ENCODE measurements around the gene POLN.

DNA sequence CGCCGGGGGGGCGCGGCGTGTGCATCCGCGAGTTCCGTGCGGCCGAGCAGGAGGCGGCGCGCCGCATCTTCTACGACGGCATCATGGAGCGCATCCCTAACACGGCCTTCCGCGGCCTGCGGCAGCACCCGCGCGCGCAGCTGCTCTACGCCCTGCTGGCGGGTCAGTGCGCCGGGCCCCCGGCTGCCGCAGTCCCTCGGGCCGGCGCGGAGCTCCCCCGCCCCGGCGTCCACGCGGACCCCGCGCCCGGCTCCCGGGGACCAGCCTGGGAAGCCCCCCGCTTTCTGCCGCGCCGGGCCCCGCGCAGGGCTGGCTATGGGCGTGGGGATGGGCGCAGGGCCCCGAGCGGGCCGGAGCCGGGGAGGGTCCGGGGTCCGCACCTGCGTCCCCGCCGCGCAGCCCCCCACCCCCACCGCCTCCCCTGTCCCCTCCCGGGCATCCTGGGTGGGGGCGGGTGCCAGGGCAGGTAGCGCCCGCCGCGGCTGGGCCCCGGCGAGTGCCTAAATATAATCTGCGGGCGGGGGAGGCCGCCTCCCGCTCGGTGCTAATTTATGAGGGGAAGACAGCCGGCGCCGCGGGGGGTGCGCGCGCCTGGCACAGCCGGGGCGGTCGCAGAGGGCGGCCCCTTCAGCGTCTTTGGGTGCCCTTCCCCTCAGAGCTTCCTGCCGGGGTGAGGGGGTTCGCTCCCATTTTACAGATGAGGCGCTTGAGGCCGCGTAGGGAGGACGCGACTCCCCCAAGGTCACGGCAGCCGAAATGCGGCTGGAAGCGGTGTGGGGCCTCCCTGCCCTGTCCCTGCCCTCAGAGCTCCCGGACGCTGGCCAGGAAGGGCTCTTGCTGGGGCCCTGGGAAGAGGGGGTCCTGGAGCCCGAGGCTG, 182.0 kb downstream of the POLN start:
- no peak for TF ChIP-seq CTCF (conservative IDR thresholded peaks at IDR 0.05; ENCODE audit: low read length)
- TF ChIP-seq EZH2phosphoT487 (IDR thresholded peaks at IDR 0.05; ENCODE audit: borderline replicate concordance), result no peak

All from Loucy (cell line).